K562 (cell line): ENCODE results near the gene SH3BGR. TPM values are rescaled to one million over a fixed set of nuclear protein-coding genes. Genes with fewer than 3 reads are reported as not detected.
A peak's percentile ranks its signal among the peaks of the same experiment; 100 is the strongest.

Experiments
- CREM ChIP-seq: IDR thresholded peaks from 2 replicates; pipeline ENCODE4 v1.6.1; 2014; ENCODE audit warnings: antibody characterized with exemption, low read depth
- DNMT1 ChIP-seq: fragments of 450-650 bp; IDR thresholded peaks from 2 replicates; pipeline ENCODE4 v1.6.1; 2016; ENCODE audit warnings: antibody characterized with exemption, mild to moderate bottlenecking
- FOS ChIP-seq: IDR thresholded peaks from 3 replicates; pipeline ENCODE4 v1.6.1; 2011; ENCODE audit not compliant: insufficient read length; ENCODE audit errors: extremely low read depth
- FOXA3 ChIP-seq, 2 experiments: fragments of 450-650 bp in 1 of 2; sonication (generic) in 1 of 2; formaldehyde crosslinking; IDR thresholded peaks in 1 of 2; conservative IDR thresholded peaks in 1 of 2; 2 replicates each; pipeline versions ENCODE4 v1.4.0 to v1.8.0; 2020 to 2022; ENCODE audit warnings: mild to moderate bottlenecking in 2 of 2, missing genetic modification reagents in 1 of 2
- HOMEZ ChIP-seq: fragments of 250-450 bp; sonication (Bioruptor Pico); IDR thresholded peaks from 2 replicates; pipeline ENCODE4 v1.4.0; 2020; ENCODE audit warnings: mild to moderate bottlenecking, moderate library complexity
- ILF3 ChIP-seq: fragments of 450-650 bp; IDR thresholded peaks from 2 replicates; pipeline ENCODE4 v1.6.1; 2018; ENCODE audit warnings: antibody characterized with exemption, mild to moderate bottlenecking, moderate library complexity, borderline replicate concordance
- NBN ChIP-seq: fragments of 450-650 bp; IDR thresholded peaks from 2 replicates; pipeline ENCODE4 v1.6.1; 2016; ENCODE audit warnings: low read depth, mild to moderate bottlenecking
- NFIC ChIP-seq: fragments of 450-650 bp; IDR thresholded peaks from 2 replicates; pipeline ENCODE4 v1.6.1; 2017; ENCODE audit warnings: mild to moderate bottlenecking, inconsistent platforms
- NONO ChIP-seq, 2 experiments: fragments of 200-400 bp in 1 of 2; fragments of 450-650 bp in 1 of 2; formaldehyde crosslinking in 1 of 2; IDR thresholded peaks; 2 replicates each; pipeline ENCODE4 v1.6.1; 2017; ENCODE audit warnings: low read depth in 2 of 2, mild to moderate bottlenecking in 2 of 2, moderate library complexity in 2 of 2, low read length in 1 of 2
- POLR2A ChIP-seq: fragments of 450-650 bp; conservative IDR thresholded peaks from 2 replicates; pipeline ENCODE4 v1.6.1; 2016
- SMC3 ChIP-seq: conservative IDR thresholded peaks from 2 replicates; pipeline ENCODE4 v1.6.1; 2011; ENCODE audit warnings: low read depth, low read length, improper control_type of control experiment; ENCODE audit not compliant: insufficient read depth
- STAT5B ChIP-seq: fragments of 250-450 bp; sonication (Bioruptor Pico); IDR thresholded peaks from 2 replicates; pipeline ENCODE4 v1.8.0; 2021; ENCODE audit warnings: mild to moderate bottlenecking, inconsistent platforms
- TAF7 ChIP-seq: fragments of 450-650 bp; IDR thresholded peaks from 2 replicates; pipeline ENCODE4 v1.6.1; 2016; ENCODE audit warnings: missing genetic modification characterization, missing compliant biosample characterization
- XRCC5 ChIP-seq: fragments of 200-400 bp; formaldehyde crosslinking; IDR thresholded peaks from 2 replicates; pipeline ENCODE4 v1.6.1; 2017; ENCODE audit warnings: low read depth, mild to moderate bottlenecking, low read length
- ZKSCAN8 ChIP-seq: fragments of 200-800 bp; sonication (Bioruptor generic); IDR thresholded peaks from 2 replicates; pipeline ENCODE4 v1.6.1; 2016; ENCODE audit warnings: missing genetic modification characterization, missing compliant biosample characterization
- ZNF140 ChIP-seq: fragments of 250-450 bp; sonication (Bioruptor Pico); IDR thresholded peaks from 2 replicates; pipeline ENCODE4 v1.8.0; 2021; ENCODE audit warnings: moderate library complexity, mild to moderate bottlenecking, inconsistent platforms
- ZNF217 ChIP-seq: sonication (generic); formaldehyde crosslinking; IDR thresholded peaks from 2 replicates; pipeline ENCODE4 v1.8.0; 2022; ENCODE audit warnings: mild to moderate bottlenecking, missing genetic modification reagents
- ZNF239 ChIP-seq: fragments of 250-450 bp; sonication (Bioruptor Pico); IDR thresholded peaks from 2 replicates; pipeline ENCODE4 v1.4.0; 2020; ENCODE audit warnings: mild to moderate bottlenecking
- ZNF551 ChIP-seq: fragments of 250-450 bp; sonication (Bioruptor Pico); IDR thresholded peaks from 2 replicates; pipeline ENCODE4 v1.5.0; 2021; ENCODE audit warnings: mild to moderate bottlenecking, moderate library complexity
- ZNF695 ChIP-seq: fragments of 450-650 bp; formaldehyde crosslinking; IDR thresholded peaks from 2 replicates; pipeline ENCODE4 v1.4.0; 2020; ENCODE audit warnings: mild to moderate bottlenecking, moderate library complexity
- polyA plus RNA-seq, 8 experiments: library from polyadenylated mRNA; depleted of rRNA in 4 of 8; stranded (reverse) in 5 of 8; unstranded in 3 of 8; fragments of >200 nt; fragmentation: Nextera tagmentation in 2 of 8; fragmentation: Illumina TruSeq in 1 of 8; extraction: Ambion mirVana in 2 of 8; extraction: Trizol in 1 of 8; gene quantifications; 2 replicates each; pipeline versions ENCODE4 v1.2.1 to v1.2.3, GENCODE V29; 2011 to 2014; ENCODE audit warnings: inconsistent platforms in 1 of 8, missing spikeins in 1 of 8
- total RNA-seq, 7 experiments: library from RNA; depleted of rRNA in 6 of 7; stranded (reverse); fragments of >200 nt in 6 of 7; fragmentation: Illumina TruSeq in 2 of 7; extraction: Trizol in 2 of 7; gene quantifications; 2 replicates each; pipeline versions ENCODE4 v1.2.1 to v1.2.3, GENCODE V29; 2011 to 2021; ENCODE audit warnings: low replicate concordance in 1 of 7
- TF ChIP-seq, protein P1 (sequence below), 2 experiments: fragments of 450-650 bp; formaldehyde crosslinking in 1 of 2; IDR thresholded peaks; 2 replicates each; pipeline versions ENCODE4 v1.4.0 to v1.6.1; 2014 to 2020; ENCODE audit warnings: mild to moderate bottlenecking in 2 of 2, borderline replicate concordance in 1 of 2, low read depth in 1 of 2

Gene SH3BGR
- total and polyA plus RNA-seq, 9 of the 15 experiments (the other 6 are each of a cell fraction or from before 2014, with no cell fraction given), result 6.6 to 42.9 (median 25.6) TPM

DNA sequence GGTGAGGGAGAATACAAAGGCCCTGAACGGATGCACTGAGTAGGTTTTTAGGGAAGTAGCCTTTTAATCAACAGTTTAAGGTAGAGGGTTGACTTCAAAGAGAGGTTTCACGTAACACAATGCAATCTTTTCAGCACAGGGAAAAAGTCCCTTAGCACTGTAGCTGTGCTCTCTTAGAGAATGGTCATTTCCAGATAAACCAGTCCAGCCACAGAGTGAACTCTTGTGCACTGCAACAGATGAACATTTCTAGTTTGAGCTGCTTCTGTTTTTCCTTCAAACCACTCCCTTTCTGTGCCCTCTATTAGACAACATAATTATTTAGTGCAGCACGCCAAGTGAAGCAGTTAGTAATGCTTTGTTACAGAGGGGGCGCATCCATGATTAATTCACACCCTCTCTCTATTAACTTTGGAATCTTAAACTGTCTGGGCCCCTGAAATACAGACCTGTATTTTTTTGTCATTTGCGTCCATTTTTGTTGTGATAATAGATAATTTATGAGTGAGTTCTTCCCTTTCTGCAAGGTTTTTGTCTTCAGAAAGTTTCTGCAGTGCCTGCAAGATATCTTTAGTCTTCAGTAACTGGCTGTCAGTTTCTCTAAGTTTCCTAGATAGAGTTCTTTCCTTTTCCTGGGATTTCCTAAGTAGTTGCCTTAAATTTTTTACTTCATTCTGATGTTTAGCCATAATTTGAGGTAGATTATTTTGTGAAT lies 29.1 kb upstream of the SH3BGR start (continued):
- TF ChIP-seq HOMEZ (no peak), POLR2A (no peak), ZNF551 (CRISPR knock-in tag) (no peak), FOXA3 (CRISPR knock-in tag; conservative IDR thresholded peaks at IDR 0.05 in 1 of 2, IDR thresholded peaks at IDR 0.05 in 1 of 2) (no peak), ZKSCAN8 (CRISPR knock-in tag) (0 out of 2 replicates have a peak, but pooled peaks have one; percentile 31), STAT5B (CRISPR knock-in tag) (no peak), NFIC (no peak), NBN (0 out of 2 replicates have a peak, but pooled peaks have one; percentile 92), DNMT1 (no peak), CREM (peak; percentile 56), ILF3 (no peak), XRCC5 (no peak), ZNF140 (CRISPR knock-in tag) (no peak), ZNF239 (no peak), NONO (IDR thresholded peaks at IDR 0.05; ENCODE audit: low read depth in 2 of 2, low read length in 1 of 2) (no peak), ZNF217 (CRISPR knock-in tag) (no peak), SMC3 (no peak), TAF7 (tag) (no peak), FOS (no peak), ZNF695 (CRISPR knock-in tag) (no peak)
- TF ChIP-seq, protein P1, sequence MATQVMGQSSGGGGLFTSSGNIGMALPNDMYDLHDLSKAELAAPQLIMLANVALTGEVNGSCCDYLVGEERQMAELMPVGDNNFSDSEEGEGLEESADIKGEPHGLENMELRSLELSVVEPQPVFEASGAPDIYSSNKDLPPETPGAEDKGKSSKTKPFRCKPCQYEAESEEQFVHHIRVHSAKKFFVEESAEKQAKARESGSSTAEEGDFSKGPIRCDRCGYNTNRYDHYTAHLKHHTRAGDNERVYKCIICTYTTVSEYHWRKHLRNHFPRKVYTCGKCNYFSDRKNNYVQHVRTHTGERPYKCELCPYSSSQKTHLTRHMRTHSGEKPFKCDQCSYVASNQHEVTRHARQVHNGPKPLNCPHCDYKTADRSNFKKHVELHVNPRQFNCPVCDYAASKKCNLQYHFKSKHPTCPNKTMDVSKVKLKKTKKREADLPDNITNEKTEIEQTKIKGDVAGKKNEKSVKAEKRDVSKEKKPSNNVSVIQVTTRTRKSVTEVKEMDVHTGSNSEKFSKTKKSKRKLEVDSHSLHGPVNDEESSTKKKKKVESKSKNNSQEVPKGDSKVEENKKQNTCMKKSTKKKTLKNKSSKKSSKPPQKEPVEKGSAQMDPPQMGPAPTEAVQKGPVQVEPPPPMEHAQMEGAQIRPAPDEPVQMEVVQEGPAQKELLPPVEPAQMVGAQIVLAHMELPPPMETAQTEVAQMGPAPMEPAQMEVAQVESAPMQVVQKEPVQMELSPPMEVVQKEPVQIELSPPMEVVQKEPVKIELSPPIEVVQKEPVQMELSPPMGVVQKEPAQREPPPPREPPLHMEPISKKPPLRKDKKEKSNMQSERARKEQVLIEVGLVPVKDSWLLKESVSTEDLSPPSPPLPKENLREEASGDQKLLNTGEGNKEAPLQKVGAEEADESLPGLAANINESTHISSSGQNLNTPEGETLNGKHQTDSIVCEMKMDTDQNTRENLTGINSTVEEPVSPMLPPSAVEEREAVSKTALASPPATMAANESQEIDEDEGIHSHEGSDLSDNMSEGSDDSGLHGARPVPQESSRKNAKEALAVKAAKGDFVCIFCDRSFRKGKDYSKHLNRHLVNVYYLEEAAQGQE (IDR thresholded peaks at IDR 0.05; ENCODE audit: borderline replicate concordance), result peak; percentile 87
- TF ChIP-seq, protein P1 (CRISPR knock-in tag; IDR thresholded peaks at IDR 0.05; ENCODE audit: low read depth), result no peak
